Pancreas (tissue), 10 donors: ENCODE measurements around the gene NEK10. TPM values are rescaled to one million over a fixed set of nuclear protein-coding genes. Genes with fewer than 3 reads are reported as not detected.

Experiments used
- ATAC-seq, 4 donors: fragments of 200-7000 bp; cut with Tn5 transposase; one replicate each; pipeline versions ENCODE4 v1.8.0 to v1.9.1; 2020; ENCODE audit warnings: mild to moderate bottlenecking in 4 of 4, moderate library complexity in 4 of 4
- DNase-seq, 6 donors: peaks; one replicate each; pipeline ENCODE4 v3.0.0-alpha.2; 2020
- FAIRE-seq: peaks from 2 replicates; lab custom pipeline; 2012; peaks lifted over from hg19 to GRCh38; lab: Jason Lieb, UNC
- H3K27ac ChIP-seq, 4 donors: fragments of 200-600 bp; sonication (generic); 1 replicate in 3 of 4; 2 replicates in 1 of 4; pipeline versions ENCODE4 v1.5.0 to v1.8.0; 2020
- H3K27me3 ChIP-seq, 4 donors: fragments of 200-600 bp; one replicate each; pipeline ENCODE4 v1.8.0; 2021
- H3K36me3 ChIP-seq, 3 donors: fragments of 200-600 bp; sonication (generic) in 1 of 3; one replicate each; pipeline versions ENCODE4 v1.5.0 to v1.8.0; 2020 to 2021
- H3K4me1 ChIP-seq, 3 donors: fragments of 200-600 bp; one replicate each; pipeline ENCODE4 v1.8.0; 2021
- H3K4me3 ChIP-seq, 4 donors: fragments of 200-600 bp; sonication (generic) in 2 of 4; one replicate each; pipeline versions ENCODE4 v1.5.0 to v1.8.0; 2020 to 2021
- H3K9me3 ChIP-seq, 4 donors: fragments of 200-600 bp; one replicate each; pipeline ENCODE4 v1.8.0; 2021
- CTCF ChIP-seq, 4 donors: fragments of 200-600 bp; sonication (generic) in 3 of 4; IDR thresholded peaks; one replicate each; pipeline versions ENCODE4 v1.5.0 to v1.8.0; 2021; ENCODE audit warnings: antibody characterized with exemption in 4 of 4
- WGBS, 2 donors: extraction: QIAGEN DNeasy Blood & Tissue Kit; methylation state at CpG; one replicate each; pipeline ENCODE4 v1.1.7; 2013; 5-methylcytosine and 5-hydroxymethylcytosine counted together
- intact Hi-C, 3 donors: fragments of 100-400 bp; cut with DNase I; formaldehyde crosslinking; loops; one replicate each; pipeline versions ENCODE4 v1.11.1 to v1.14.2; 2022
- polyA plus RNA-seq, 2 donors: library from polyadenylated mRNA; stranded (reverse); fragments of 200-250 nt; gene quantifications; one replicate each; pipeline ENCODE4 v1.2.3, GENCODE V29; 2013
- total RNA-seq, 6 donors: library from RNA; stranded (reverse); fragmentation: NEBNext Ultra II Directional in 4 of 6; extraction: Animal tissue kit (Norgen Biotek cat#: 25700) in 4 of 6; gene quantifications; one replicate each; pipeline versions ENCODE4 v1.2.1 to v1.2.4, GENCODE V29; 2021 to 2023
- donor health status: healthy with polysubstance abuse.
- donor health status: DM: no; HTN: no; CAD: no; lungs with moderate emphysema.
- donor health status: DM: no; HTN: no; CAD: no.
- donor health status: control.
- donor health status: control.
- donor health status: Bipolar disorder and iron deficiency.
- donor health status: DM: yes; HTN: yes; CAD: no.
- donor health status: DM: no; HTN: no; CAD: no.
- donor health status: DM: no; HTN: no; CAD: no.
- donor health status: DM: yes; HTN: yes; CAD: no.

NEK10 gene
- total and polyA plus RNA-seq, 8 donors = 0.24 to 0.90 (median 0.37) TPM

GRCh38 chr3:27352047-27352446, 17.1 kb downstream of the NEK10 start:
- no peak for ATAC-seq
- DNase-seq = no peak
- H3K36me3 ChIP-seq = no peaks in the 10 kb centered on the region
- no peaks in the 10 kb centered on the region for H3K9me3 ChIP-seq
- intact Hi-C loops = no loop called here
- no peaks in the 10 kb centered on the region for H3K4me1 ChIP-seq
- 71 to 78% methylated on average over 3 of the region's 3 CpGs for WGBS, 2 donors
- no peak for FAIRE-seq
- no peak for TF ChIP-seq CTCF (IDR thresholded peaks at IDR 0.05)
- no peak overlapping the region for H3K4me3 ChIP-seq
- H3K27ac ChIP-seq = no peak overlapping the region
- H3K27me3 ChIP-seq = no peaks in the 10 kb centered on the region

- Histone ChIP-seq H3K36me3 (no peaks in the 10 kb centered on the region), H3K27ac (no peak overlapping the region), H3K9me3 (no peaks in the 10 kb centered on the region), H3K4me3 (no peak overlapping the region), H3K4me1 (no peaks in the 10 kb centered on the region), H3K27me3 (no peaks in the 10 kb centered on the region)
- 88 to 94% methylated on average over 3 of the region's 3 CpGs for WGBS, 2 donors
- FAIRE-seq (no peak), ATAC-seq (no peak), DNase-seq (no peak)
- intact Hi-C loops = no loop called here
- TF ChIP-seq CTCF (IDR thresholded peaks at IDR 0.05) = no peak
These were observed 19.4 kb downstream of the NEK10 start for GRCh38 chr3:27349832-27350231.

DNA sequence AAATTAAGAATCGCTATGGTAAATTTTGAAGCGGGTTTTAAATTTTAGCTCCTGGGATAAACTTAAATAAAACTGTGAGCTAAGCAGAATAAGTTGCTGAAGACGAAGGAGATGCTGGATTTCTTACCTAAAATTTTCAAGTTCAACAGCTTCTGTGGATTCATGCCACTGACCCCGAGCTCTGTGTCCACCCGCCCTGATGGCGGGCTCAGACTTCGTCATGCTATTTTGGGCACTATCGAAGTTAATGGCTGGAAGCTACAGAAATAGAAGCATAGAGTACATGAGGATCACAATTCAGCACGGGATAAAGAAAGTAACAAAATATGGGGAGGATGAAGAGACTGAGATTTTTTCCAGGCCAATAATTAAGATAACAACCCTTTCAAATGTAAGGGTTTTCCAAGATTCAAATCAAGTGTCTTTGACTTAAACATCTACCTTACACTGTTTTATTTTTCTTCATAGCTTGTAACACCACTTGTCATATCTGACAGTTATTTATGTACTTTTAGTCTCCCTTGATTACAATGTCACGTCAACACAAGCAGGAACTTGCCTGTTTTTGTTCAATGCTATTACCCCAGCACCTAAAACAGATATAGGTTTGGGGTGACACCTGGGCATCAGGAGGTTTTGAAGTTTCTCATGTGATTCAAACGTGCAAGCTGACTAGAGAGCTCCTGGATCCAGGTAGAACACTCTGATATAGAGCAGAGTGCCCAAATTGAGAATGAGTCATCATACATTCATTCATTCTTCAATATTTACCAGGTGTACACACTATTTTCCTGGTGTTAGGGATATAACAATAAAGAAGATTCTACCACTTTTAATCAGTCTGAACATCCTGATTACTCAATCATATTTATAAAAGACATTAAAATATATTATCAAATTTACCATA, 23.0 kb downstream of the NEK10 start:
- ATAC-seq = no peak
- no peak for TF ChIP-seq CTCF (IDR thresholded peaks at IDR 0.05)
- DNase-seq = no peak
- no peak for FAIRE-seq
- intact Hi-C loops = no loop called here
- Histone ChIP-seq H3K4me3 (no peak overlapping the region), H3K9me3 (no peaks in the 10 kb centered on the region), H3K27me3 (no peaks in the 10 kb centered on the region), H3K4me1 (no peaks in the 10 kb centered on the region), H3K36me3 (no peaks in the 10 kb centered on the region), H3K27ac (no peak overlapping the region)
- 77 to 83% methylated on average over 11 of the region's 11 CpGs for WGBS, 2 donors

DNA sequence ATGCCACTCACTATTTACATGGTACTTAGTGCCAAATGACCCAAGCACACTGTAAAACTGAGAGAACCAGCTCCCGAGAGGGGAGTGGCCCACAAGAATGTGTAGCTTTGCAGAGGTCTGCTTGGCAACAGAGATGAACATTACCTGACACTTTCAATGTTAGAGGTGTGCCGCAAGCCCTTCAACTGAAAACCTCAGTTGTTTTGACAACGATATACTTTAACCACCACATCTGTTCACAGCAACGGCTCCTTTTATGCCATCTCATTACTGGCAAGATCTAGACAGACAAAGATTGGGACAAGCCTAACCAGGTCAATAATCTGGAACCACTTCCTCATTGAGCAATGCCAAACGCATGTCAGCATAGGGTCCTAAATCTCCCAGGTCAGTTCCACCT, 23.7 kb downstream of the NEK10 start:
- no peak overlapping the region for H3K27ac ChIP-seq
- H3K36me3 ChIP-seq = no peaks in the 10 kb centered on the region
- FAIRE-seq (peak; percentile 51), ATAC-seq (peak; percentile 24 to 56 (median 55)), DNase-seq (no peak)
- H3K27me3 ChIP-seq = no peaks in the 10 kb centered on the region
- 52 to 56% methylated on average over 5 of the region's 5 CpGs for WGBS, 2 donors
- no peak overlapping the region for H3K4me3 ChIP-seq
- TF ChIP-seq CTCF (IDR thresholded peaks at IDR 0.05) = no peak
- no peaks in the 10 kb centered on the region for H3K4me1 ChIP-seq
- intact Hi-C loops = no loop called here
- H3K9me3 ChIP-seq = no peaks in the 10 kb centered on the region

GRCh38 chr3:27345045-27345444, 24.1 kb downstream of the NEK10 start:
- DNase-seq = no peak
- H3K27me3 ChIP-seq = no peaks in the 10 kb centered on the region
- no peaks in the 10 kb centered on the region for H3K9me3 ChIP-seq
- H3K4me1 ChIP-seq = no peaks in the 10 kb centered on the region
- WGBS, 2 donors = 87 to 91% methylated on average over 2 of the region's 2 CpGs
- H3K4me3 ChIP-seq = no peak overlapping the region
- TF ChIP-seq CTCF (IDR thresholded peaks at IDR 0.05) = no peak
- intact Hi-C loops = no loop called here
- no peak overlapping the region for H3K27ac ChIP-seq
- no peak for FAIRE-seq
- ATAC-seq = no peak
- H3K36me3 ChIP-seq = no peaks in the 10 kb centered on the region
